Measurements from ENCODE around the gene BMPR2.

DNA sequence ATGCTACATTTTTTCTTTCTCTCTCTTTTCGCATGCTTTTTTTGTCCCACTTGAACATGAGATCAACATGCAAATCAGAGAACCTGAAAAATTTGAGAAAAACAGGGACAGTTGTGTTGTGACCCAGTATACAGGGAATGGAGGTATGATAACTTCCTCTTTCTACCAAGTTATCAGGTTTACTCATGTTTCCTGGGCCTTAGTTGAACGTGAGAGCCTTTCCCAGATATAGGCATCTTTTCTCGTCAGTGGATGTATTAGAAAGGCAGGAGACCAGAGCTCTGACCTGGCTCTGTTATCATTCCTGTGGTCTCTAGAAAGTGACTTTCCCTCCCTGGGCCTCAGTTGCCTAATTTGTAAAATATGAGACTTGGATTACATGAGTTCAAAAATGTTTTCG is 228.6 kb downstream of the BMPR2 start:
- TF ChIP-seq, protein P1, sequence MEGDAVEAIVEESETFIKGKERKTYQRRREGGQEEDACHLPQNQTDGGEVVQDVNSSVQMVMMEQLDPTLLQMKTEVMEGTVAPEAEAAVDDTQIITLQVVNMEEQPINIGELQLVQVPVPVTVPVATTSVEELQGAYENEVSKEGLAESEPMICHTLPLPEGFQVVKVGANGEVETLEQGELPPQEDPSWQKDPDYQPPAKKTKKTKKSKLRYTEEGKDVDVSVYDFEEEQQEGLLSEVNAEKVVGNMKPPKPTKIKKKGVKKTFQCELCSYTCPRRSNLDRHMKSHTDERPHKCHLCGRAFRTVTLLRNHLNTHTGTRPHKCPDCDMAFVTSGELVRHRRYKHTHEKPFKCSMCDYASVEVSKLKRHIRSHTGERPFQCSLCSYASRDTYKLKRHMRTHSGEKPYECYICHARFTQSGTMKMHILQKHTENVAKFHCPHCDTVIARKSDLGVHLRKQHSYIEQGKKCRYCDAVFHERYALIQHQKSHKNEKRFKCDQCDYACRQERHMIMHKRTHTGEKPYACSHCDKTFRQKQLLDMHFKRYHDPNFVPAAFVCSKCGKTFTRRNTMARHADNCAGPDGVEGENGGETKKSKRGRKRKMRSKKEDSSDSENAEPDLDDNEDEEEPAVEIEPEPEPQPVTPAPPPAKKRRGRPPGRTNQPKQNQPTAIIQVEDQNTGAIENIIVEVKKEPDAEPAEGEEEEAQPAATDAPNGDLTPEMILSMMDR (conservative IDR thresholded peaks at IDR 0.05 in 1 of 2, IDR thresholded peaks at IDR 0.05 in 1 of 2; ENCODE audit: low read depth in 1 of 2, low read length in 2 of 2) = no peak
- no peak for TF ChIP-seq EZH2 (IDR thresholded peaks at IDR 0.05; ENCODE audit: low read length, missing control alignments)
